Activated effector memory CD4-positive, alpha-beta T cell treated with anti-CD3 and anti-CD28 coated beads, Interleukin-2, amount 50 U/mL, for 16 hours (primary cell): ENCODE results near the gene BCAS1.

Experiments
- DNase-seq: peaks from one replicate; pipeline ENCODE4 v3.0.0-alpha.2; 2020

BCAS1 gene

GRCh38 chr20:53900380-53900999 is 169.9 kb downstream of the BCAS1 start:
- no peak for DNase-seq

DNA sequence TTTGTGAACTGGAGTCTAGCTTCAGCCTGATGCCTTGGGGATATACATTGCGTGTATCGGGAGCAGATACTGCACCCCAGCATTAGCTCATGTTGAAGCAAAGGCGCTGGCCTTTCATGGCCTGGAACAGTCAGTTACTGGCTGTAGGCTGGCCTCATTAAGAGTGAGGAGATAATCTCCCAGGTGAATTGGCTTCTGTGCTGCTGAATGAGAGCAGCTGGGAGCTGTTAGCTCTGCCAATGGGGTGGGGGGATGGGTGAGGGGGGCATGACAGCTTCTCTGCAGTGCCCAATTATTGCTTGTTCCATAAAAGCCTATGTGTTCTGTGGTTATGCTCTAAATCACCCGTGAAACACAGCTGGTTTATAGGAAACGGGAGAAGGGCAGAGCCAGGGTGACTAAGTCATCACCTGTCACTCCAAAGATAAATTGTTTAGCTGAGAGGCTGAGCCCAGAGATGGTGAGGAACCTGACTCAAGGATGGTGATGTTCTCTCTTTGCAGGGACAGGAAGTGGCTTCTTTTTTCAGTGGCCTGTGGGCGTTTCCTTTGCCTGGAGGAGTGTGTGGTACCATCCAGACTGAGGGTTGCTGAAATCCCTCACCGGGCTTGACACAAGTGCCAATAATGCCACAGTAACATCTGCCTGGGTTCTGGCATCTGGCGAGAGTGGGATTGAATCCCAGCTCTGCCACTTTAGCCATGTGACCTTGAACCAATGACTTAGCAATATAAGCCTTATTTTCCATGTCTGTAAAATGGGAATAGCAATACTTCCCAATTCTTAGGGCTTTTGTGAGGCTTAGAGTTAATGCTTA is 170.8 kb downstream of the BCAS1 start:
- peak; percentile 88 for DNase-seq

DNA sequence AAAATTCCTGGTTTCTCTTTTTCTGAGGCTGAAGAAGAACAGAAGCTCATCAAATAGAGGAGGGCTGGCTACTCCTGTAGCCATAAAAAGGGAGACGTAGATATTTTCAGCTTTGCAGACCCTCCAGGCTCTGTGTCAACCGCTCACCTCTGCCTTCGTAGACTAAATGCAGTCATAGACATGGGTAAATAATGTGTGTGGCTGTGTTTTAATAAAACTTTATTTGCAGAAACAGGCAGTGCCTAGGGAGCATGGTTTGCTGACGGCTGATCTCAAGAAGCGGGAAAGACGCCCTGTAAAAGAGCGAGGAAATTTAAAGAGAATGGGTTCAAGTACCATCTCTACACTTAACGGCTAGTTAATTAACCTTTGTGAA is 171.8 kb downstream of the BCAS1 start:
- no peak for DNase-seq

- DNase-seq: no peak
Measured at GRCh38 chr20:53897884-53898555, 172.4 kb downstream of the BCAS1 start.

GRCh38 chr20:53896647-53897046 is 173.7 kb downstream of the BCAS1 start:
- no peak for DNase-seq

GRCh38 chr20:53896041-53896440 is 174.4 kb downstream of the BCAS1 start:
- DNase-seq: no peak

GRCh38 chr20:53895385-53895755 is 175.0 kb downstream of the BCAS1 start:
- no peak for DNase-seq

DNA sequence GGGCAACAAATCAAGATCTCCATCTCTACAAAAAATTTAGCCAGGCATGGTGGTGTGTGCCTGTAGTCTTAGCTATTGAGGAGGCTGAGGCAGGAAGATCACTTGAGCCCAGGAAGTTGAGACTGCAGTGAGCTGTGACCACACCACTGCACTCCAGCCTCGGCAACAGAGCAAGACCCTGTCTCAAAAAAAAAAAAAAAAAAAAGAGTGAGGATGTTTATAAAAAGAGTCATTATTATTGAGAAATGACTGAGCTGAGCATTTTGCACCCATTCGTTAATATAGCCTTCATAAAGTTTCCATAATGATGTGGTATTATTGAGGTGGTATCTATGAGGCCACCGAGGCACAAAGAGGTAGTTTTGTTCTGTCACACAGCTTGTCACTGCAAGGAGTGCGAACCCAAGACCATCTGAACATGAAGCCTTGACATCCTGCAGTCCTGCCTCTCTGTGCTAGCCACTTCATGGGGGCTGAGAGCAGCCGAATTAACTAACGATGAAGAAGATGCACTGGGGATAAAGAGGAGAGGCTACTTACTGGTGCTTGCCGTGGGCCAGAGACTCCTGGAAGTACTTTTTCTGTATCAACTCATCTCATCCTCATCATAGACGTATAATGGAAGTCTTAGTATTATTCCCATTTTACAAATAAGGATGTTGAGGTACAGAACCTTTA is 175.5 kb downstream of the BCAS1 start:
- DNase-seq: no peak
